ENCODE measurements around the gene ACACA. TPM values are rescaled to one million over a fixed set of nuclear protein-coding genes. Genes with fewer than 3 reads are reported as not detected.

The ACACA gene
- total and polyA plus RNA-seq, 2 donors (not counting 1 experiment from before 2014, with no cell fraction given): 4.8 to 26.2 TPM

DNA sequence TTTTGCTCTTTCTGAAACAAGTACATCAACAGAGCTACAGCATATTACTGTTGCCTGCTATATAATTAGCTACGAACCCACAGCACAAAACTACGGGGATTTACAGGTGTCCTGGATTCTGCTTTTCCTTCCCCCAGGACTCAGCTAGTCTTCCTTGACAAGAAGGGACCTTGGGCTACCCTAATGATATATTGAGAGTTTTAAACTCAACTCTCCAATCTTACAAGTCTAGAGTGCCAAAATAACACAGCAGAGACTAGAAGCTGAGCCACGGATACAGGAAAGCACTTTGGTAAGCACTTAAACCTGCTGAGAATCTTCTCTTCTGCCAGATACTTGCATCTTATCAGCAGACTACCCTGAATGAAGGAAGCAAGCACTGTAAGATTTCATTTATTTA, 192.2 kb downstream of the ACACA start:
- H3K4me1 ChIP-seq (ENCODE audit: control insufficient read depth in 2 of 2, insufficient read depth in 2 of 2, low read length in 2 of 2): no peaks in the 10 kb centered on the region
- H3K9me3 Mint-ChIP-seq (ENCODE audit: insufficient read depth): no peaks in the 10 kb centered on the region
- no peaks in the 10 kb centered on the region for H3K27me3 ChIP-seq (replicated peaks in 1 of 4; ENCODE audit: control extremely low read depth in 1 of 4, control insufficient read depth in 3 of 4, insufficient read depth in 4 of 4, low read length in 3 of 4)
- intact Hi-C loops (cut with micrococcal nuclease): no loop called here
- H3K4me2 ChIP-seq (replicated peaks; ENCODE audit: low read depth, low read length, poor library complexity, severe bottlenecking): no peak overlapping the region
- TF ChIP-seq, protein P1, sequence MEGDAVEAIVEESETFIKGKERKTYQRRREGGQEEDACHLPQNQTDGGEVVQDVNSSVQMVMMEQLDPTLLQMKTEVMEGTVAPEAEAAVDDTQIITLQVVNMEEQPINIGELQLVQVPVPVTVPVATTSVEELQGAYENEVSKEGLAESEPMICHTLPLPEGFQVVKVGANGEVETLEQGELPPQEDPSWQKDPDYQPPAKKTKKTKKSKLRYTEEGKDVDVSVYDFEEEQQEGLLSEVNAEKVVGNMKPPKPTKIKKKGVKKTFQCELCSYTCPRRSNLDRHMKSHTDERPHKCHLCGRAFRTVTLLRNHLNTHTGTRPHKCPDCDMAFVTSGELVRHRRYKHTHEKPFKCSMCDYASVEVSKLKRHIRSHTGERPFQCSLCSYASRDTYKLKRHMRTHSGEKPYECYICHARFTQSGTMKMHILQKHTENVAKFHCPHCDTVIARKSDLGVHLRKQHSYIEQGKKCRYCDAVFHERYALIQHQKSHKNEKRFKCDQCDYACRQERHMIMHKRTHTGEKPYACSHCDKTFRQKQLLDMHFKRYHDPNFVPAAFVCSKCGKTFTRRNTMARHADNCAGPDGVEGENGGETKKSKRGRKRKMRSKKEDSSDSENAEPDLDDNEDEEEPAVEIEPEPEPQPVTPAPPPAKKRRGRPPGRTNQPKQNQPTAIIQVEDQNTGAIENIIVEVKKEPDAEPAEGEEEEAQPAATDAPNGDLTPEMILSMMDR (IDR thresholded peaks at IDR 0.05): no peak
- no peak for TF ChIP-seq EZH2 (IDR thresholded peaks at IDR 0.05; ENCODE audit: borderline replicate concordance, insufficient read depth, low read depth, low read length, poor library complexity, severe bottlenecking)
- H3K79me2 ChIP-seq (ENCODE audit: control insufficient read depth, insufficient read depth, low read length): no peaks in the 10 kb centered on the region
- H3K36me3 ChIP-seq (replicated peaks in 1 of 2; ENCODE audit: control extremely low read depth in 1 of 2, control insufficient read depth in 1 of 2, extremely low read depth in 1 of 2, insufficient read depth in 2 of 2, low read length in 1 of 2): peaks cover 0 to 5% of the 10 kb centered on the region in 2 experiments
- no peak overlapping the region for H3K27ac ChIP-seq (ENCODE audit: low read length in 2 of 2)
- no peaks in the 10 kb centered on the region for H3K27me3 Mint-ChIP-seq
- 100% methylated on average over 1 of the region's 3 CpGs for WGBS (ENCODE audit: insufficient coverage)
- H3K4me3 ChIP-seq (ENCODE audit: control extremely low read depth in 1 of 5, extremely low read depth in 1 of 5, insufficient read depth in 1 of 5, low read depth in 2 of 5, low read length in 4 of 5): no peak overlapping the region
- H2AFZ ChIP-seq (ENCODE audit: insufficient read depth, low read depth, low read length, poor library complexity, severe bottlenecking): no peak overlapping the region
- no peaks in the 10 kb centered on the region for H4K20me1 ChIP-seq (ENCODE audit: control insufficient read depth, insufficient read depth, low read length, poor library complexity, severe bottlenecking)
- H3K9me3 ChIP-seq (ENCODE audit: control extremely low read depth in 1 of 3, control insufficient read depth in 2 of 3, insufficient read depth in 1 of 3, low read length in 2 of 3): no peaks in the 10 kb centered on the region
- no peak overlapping the region for H3K9ac ChIP-seq (ENCODE audit: low read length)
- H3K4me3 Mint-ChIP-seq: no peak overlapping the region
- POLR2A ChIA-PET: no interaction called here
- CTCF ChIA-PET: interaction anchor here (1.1 kb wide), 1 partner anchor 25 kb away, joined by 3 read pairs; no protein-coding TSS in a partner anchor
- DNase-seq: no peak
- H3K27ac Mint-ChIP-seq: no peak overlapping the region
- H3K4me1 Mint-ChIP-seq: no peaks in the 10 kb centered on the region
- no peak for ATAC-seq (ENCODE audit: low read depth)

DNA sequence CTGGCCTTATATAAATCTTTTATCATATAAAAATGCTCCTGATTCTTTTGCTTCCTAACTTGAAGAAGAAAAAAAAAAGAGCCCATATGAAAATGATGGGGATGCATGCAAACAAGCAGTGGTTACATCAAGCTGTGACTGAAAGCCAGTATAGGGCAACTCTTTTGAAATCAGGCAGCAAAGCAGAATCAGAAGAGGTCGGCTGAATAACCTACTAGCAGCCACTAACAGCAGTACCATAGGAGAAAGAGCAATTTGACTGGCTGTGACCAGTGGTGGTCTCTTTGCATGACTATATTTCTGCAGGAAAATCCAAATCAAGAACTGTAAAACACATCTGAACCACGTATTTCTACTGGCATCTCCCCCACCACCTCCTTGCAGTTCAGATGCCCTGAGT, 192.7 kb downstream of the ACACA start:
- intact Hi-C loops (cut with micrococcal nuclease): no loop called here
- TF ChIP-seq, protein P1 (IDR thresholded peaks at IDR 0.05): no peak
- no peak for TF ChIP-seq EZH2 (IDR thresholded peaks at IDR 0.05; ENCODE audit: borderline replicate concordance, insufficient read depth, low read depth, low read length, poor library complexity, severe bottlenecking)
- H3K27me3 ChIP-seq (replicated peaks in 1 of 4; ENCODE audit: control extremely low read depth in 1 of 4, control insufficient read depth in 3 of 4, insufficient read depth in 4 of 4, low read length in 3 of 4): no peaks in the 10 kb centered on the region
- no peak overlapping the region for H3K27ac ChIP-seq (ENCODE audit: low read length in 2 of 2)
- H3K4me3 ChIP-seq (ENCODE audit: control extremely low read depth in 1 of 5, extremely low read depth in 1 of 5, insufficient read depth in 1 of 5, low read depth in 2 of 5, low read length in 4 of 5): no peak overlapping the region
- 69% methylated on average over 2 of the region's 2 CpGs for WGBS (ENCODE audit: insufficient coverage)
- no peak for DNase-seq
- POLR2A ChIA-PET: no interaction called here
- CTCF ChIA-PET: interaction anchor here (1.1 kb wide), 2 partner anchors 26 to 584 kb away, joined by 3 read pairs; no protein-coding TSS in a partner anchor
- Mint-ChIP-seq H3K4me3 (no peak overlapping the region), H3K27me3 (no peaks in the 10 kb centered on the region), H3K27ac (no peak overlapping the region), H3K4me1 (no peaks in the 10 kb centered on the region), H3K9me3 (ENCODE audit: insufficient read depth) (no peaks in the 10 kb centered on the region)
- no peaks in the 10 kb centered on the region for H3K9me3 ChIP-seq (ENCODE audit: control extremely low read depth in 1 of 3, control insufficient read depth in 2 of 3, insufficient read depth in 1 of 3, low read length in 2 of 3)
- H2AFZ ChIP-seq (ENCODE audit: insufficient read depth, low read depth, low read length, poor library complexity, severe bottlenecking): no peak overlapping the region
- no peaks in the 10 kb centered on the region for H3K4me1 ChIP-seq (ENCODE audit: control insufficient read depth in 2 of 2, insufficient read depth in 2 of 2, low read length in 2 of 2)
- H3K4me2 ChIP-seq (replicated peaks; ENCODE audit: low read depth, low read length, poor library complexity, severe bottlenecking): no peak overlapping the region
- no peaks in the 10 kb centered on the region for H4K20me1 ChIP-seq (ENCODE audit: control insufficient read depth, insufficient read depth, low read length, poor library complexity, severe bottlenecking)
- no peak overlapping the region for H3K9ac ChIP-seq (ENCODE audit: low read length)
- ATAC-seq (ENCODE audit: low read depth): no peak
- H3K79me2 ChIP-seq (ENCODE audit: control insufficient read depth, insufficient read depth, low read length): no peaks in the 10 kb centered on the region
- H3K36me3 ChIP-seq (replicated peaks in 1 of 2; ENCODE audit: control extremely low read depth in 1 of 2, control insufficient read depth in 1 of 2, extremely low read depth in 1 of 2, insufficient read depth in 2 of 2, low read length in 1 of 2): peaks cover 0 to 2% of the 10 kb centered on the region in 2 experiments

All from B cell (primary cell).